ENCODE data around the gene ACOT13. TPM values are rescaled to one million over a fixed set of nuclear protein-coding genes. Genes with fewer than 3 reads are reported as not detected.
"Not testable (repeated sequence)": the region's sequence is repeated elsewhere in the genome, so short reads cannot be mapped to it uniquely, and the experiment has no call there.

ACOT13 gene
- total RNA-seq, 1 experiment from 2014 or later: 55.6 TPM

DNA sequence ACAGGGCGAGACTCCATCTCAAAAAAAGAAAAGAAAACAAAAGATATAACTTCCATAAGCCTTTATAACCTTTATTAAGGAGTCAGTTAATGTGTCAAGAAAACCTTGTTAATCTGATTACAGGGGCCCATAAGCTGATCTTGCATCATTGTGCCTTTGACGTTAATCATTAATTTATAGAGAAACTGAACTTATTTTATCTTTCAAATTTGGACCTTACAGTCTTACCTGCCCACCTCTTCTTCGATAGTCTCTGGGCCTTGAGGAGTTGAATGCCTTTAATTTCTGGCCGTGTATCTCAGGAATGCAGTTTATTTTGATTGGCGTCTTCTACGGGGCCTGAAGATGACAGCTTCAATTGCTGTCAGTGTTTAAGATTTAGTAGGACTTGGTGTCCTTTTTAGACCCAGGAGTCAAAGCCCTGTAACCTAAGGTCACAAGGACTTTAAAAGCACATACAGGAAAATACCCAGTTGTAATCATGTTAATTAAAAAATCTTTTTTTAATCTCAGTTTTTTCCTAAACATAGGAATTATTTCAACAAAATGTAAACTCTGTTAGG, 5.8 kb downstream of the ACOT13 start:
- H3K27ac Mint-ChIP-seq (ENCODE audit: unreplicated experiment): no peak overlapping the region
- DNase-seq: no peak
- ChIA-PET POLR2A (no interaction called here), CTCF (no interaction called here)
- no peaks in the 10 kb centered on the region for H3K27me3 Mint-ChIP-seq (ENCODE audit: insufficient read depth, unreplicated experiment)
- peaks cover 31% of the 10 kb centered on the region for H3K36me3 Mint-ChIP-seq (ENCODE audit: insufficient read depth, unreplicated experiment)
- Histone ChIP-seq H3K27me3 (replicated peaks; ENCODE audit: control insufficient read depth, insufficient read depth, low read length) (no peaks in the 10 kb centered on the region), H3K4me1 (peaks cover 12% of the 10 kb centered on the region), H3K4me3 (ENCODE audit: low read depth, low read length) (no peak overlapping the region), H3K9me3 (peaks cover 28% of the 10 kb centered on the region), H3K36me3 (ENCODE audit: control insufficient read depth, insufficient read depth, low read length) (no peaks in the 10 kb centered on the region)
- TF ChIP-seq, protein P1, sequence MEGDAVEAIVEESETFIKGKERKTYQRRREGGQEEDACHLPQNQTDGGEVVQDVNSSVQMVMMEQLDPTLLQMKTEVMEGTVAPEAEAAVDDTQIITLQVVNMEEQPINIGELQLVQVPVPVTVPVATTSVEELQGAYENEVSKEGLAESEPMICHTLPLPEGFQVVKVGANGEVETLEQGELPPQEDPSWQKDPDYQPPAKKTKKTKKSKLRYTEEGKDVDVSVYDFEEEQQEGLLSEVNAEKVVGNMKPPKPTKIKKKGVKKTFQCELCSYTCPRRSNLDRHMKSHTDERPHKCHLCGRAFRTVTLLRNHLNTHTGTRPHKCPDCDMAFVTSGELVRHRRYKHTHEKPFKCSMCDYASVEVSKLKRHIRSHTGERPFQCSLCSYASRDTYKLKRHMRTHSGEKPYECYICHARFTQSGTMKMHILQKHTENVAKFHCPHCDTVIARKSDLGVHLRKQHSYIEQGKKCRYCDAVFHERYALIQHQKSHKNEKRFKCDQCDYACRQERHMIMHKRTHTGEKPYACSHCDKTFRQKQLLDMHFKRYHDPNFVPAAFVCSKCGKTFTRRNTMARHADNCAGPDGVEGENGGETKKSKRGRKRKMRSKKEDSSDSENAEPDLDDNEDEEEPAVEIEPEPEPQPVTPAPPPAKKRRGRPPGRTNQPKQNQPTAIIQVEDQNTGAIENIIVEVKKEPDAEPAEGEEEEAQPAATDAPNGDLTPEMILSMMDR (IDR thresholded peaks at IDR 0.05; ENCODE audit: insufficient read depth in 1 of 2, low read depth in 1 of 2, low read length in 1 of 2, severe bottlenecking in 1 of 2, unreplicated experiment in 1 of 2): no peak
- no peak overlapping the region for H3K4me3 Mint-ChIP-seq (ENCODE audit: unreplicated experiment)
- H3K9me3 Mint-ChIP-seq (ENCODE audit: unreplicated experiment): no peaks in the 10 kb centered on the region
- H3K4me1 Mint-ChIP-seq (ENCODE audit: low read depth, unreplicated experiment): peaks cover 9% of the 10 kb centered on the region
- no TSS peak for BruUV-seq (replicated peaks)
- intact Hi-C loops (cut with micrococcal nuclease; ENCODE audit: unreplicated experiment): no loop called here

DNA sequence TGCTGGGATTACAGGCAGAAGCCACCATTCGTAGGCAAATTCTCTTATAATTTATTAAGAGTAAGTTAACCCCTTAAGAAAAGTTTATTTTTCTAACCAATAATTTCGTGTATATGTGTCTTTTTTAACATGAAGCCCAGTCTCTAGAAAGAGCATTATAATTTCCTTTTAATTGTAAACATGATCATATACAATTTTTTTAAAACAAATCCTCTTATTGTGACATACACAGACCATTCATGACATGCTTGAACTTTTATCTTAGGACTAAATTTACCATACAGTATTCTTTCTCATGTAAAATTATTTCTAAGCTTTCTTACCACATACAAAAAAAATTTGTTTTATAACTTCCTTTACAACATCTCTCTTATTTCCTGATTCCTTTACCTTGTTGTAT, 6.7 kb downstream of the ACOT13 start:
- no peaks in the 10 kb centered on the region for H3K27me3 Mint-ChIP-seq (ENCODE audit: insufficient read depth, unreplicated experiment)
- no TSS peak for BruUV-seq (replicated peaks)
- POLR2A ChIA-PET: no interaction called here
- peaks cover 22% of the 10 kb centered on the region for H3K36me3 Mint-ChIP-seq (ENCODE audit: insufficient read depth, unreplicated experiment)
- DNase-seq: no peak
- H3K36me3 ChIP-seq (ENCODE audit: control insufficient read depth, insufficient read depth, low read length): no peaks in the 10 kb centered on the region
- H3K4me1 Mint-ChIP-seq (ENCODE audit: low read depth, unreplicated experiment): peaks cover 9% of the 10 kb centered on the region
- TF ChIP-seq, protein P1 (IDR thresholded peaks at IDR 0.05; ENCODE audit: insufficient read depth in 1 of 2, low read depth in 1 of 2, low read length in 1 of 2, severe bottlenecking in 1 of 2, unreplicated experiment in 1 of 2): no peak
- peaks cover 5% of the 10 kb centered on the region for H3K4me1 ChIP-seq
- no peak overlapping the region for H3K27ac Mint-ChIP-seq (ENCODE audit: unreplicated experiment)
- intact Hi-C loops (cut with micrococcal nuclease; ENCODE audit: unreplicated experiment): no loop called here
- H3K27me3 ChIP-seq (replicated peaks; ENCODE audit: control insufficient read depth, insufficient read depth, low read length): no peaks in the 10 kb centered on the region
- CTCF ChIA-PET: no interaction called here
- H3K9me3 Mint-ChIP-seq (ENCODE audit: unreplicated experiment): no peaks in the 10 kb centered on the region
- H3K4me3 ChIP-seq (ENCODE audit: low read depth, low read length): no peak overlapping the region
- no peak overlapping the region for H3K4me3 Mint-ChIP-seq (ENCODE audit: unreplicated experiment)
- peaks cover 28% of the 10 kb centered on the region for H3K9me3 ChIP-seq

GRCh38 chr6:24678792-24679352, 12.0 kb downstream of the ACOT13 start:
- DNase-seq; H3K4me3 ChIP-seq (ENCODE audit: low read depth, low read length); H3K4me1 Mint-ChIP-seq (ENCODE audit: low read depth, unreplicated experiment); H3K9me3 ChIP-seq; POLR2A ChIA-PET; H3K9me3 Mint-ChIP-seq (ENCODE audit: unreplicated experiment); H3K4me3 Mint-ChIP-seq (ENCODE audit: unreplicated experiment); CTCF ChIA-PET; H3K27me3 ChIP-seq (replicated peaks; ENCODE audit: control insufficient read depth, insufficient read depth, low read length); H3K4me1 ChIP-seq; H3K36me3 Mint-ChIP-seq (ENCODE audit: insufficient read depth, unreplicated experiment); BruUV-seq (replicated peaks); H3K27me3 Mint-ChIP-seq (ENCODE audit: insufficient read depth, unreplicated experiment); H3K27ac Mint-ChIP-seq (ENCODE audit: unreplicated experiment); intact Hi-C loops (cut with micrococcal nuclease; ENCODE audit: unreplicated experiment); H3K36me3 ChIP-seq (ENCODE audit: control insufficient read depth, insufficient read depth, low read length): not testable (repeated sequence)
